ENCODE results near the gene NRN1. TPM values are rescaled to one million over a fixed set of nuclear protein-coding genes. Genes with fewer than 3 reads are reported as not detected.
"Not testable (repeated sequence)": the region's sequence is repeated elsewhere in the genome, so short reads cannot be mapped to it uniquely, and the experiment has no call there.

Gene NRN1
- 1 to 10 TPM in 1 of 2 donors, under 1 TPM in 1; 0.95 to 2.0 TPM for total RNA-seq

GRCh38 chr6:6006428-6007365 is at the start of gene NRN1:
NRN1 (minus strand) TSS chr6:6006925; CDS start chr6:6006749, 176 bp downstream.
- ATAC-seq (no peak), DNase-seq (ENCODE audit: low spot score) (no peak)
- Mint-ChIP-seq H3K4me1 (ENCODE audit: low read depth in 2 of 2) (peaks cover 50 to 55% of the 10 kb centered on the region in 2 donors), H3K4me3 (peak within 1 kb of the TSS; percentile 92), H3K27ac (peak within 1 kb of the TSS; percentile 78 to 80), H3K27me3 (peaks cover 57 to 61% of the 10 kb centered on the region in 2 donors), H3K36me3 (peaks cover 23% of the 10 kb centered on the region), H3K9me3 (no peaks in the 10 kb centered on the region)

- H3K27ac Mint-ChIP-seq, result no peak overlapping the region
- H3K4me1 Mint-ChIP-seq (ENCODE audit: low read depth in 2 of 2), result no peaks in the 10 kb centered on the region
- no peaks in the 10 kb centered on the region for H3K9me3 Mint-ChIP-seq
- no peak overlapping the region for H3K4me3 Mint-ChIP-seq
- no peak for DNase-seq (ENCODE audit: low spot score)
- ATAC-seq, result no peak
- peaks cover 34 to 45% of the 10 kb centered on the region in 2 donors for H3K27me3 Mint-ChIP-seq
- H3K36me3 Mint-ChIP-seq, result no peaks in the 10 kb centered on the region
Measured at GRCh38 chr6:6052216-6052615, 45.5 kb upstream of the NRN1 start.

DNA sequence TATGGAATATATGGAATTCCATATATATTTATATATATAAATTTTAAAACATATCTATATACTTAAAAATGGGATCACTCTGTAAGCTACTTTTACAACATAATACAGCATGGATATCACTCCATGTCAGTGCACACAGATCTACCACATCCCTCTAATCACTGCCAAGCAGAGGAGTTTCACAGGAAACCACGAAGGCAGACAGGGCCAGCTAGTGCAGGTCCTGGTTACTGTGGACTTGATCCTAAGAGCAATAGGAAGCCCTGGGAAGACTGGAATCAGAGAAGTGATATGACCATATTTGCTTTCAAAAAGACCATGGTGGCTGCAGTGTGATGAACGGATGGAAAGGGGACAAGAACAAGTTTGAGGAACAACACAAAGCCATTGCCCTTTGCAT is 40.0 kb upstream of the NRN1 start:
- Mint-ChIP-seq H3K4me1 (ENCODE audit: low read depth in 2 of 2) (no peaks in the 10 kb centered on the region), H3K27me3 (peaks cover 33 to 56% of the 10 kb centered on the region in 2 donors), H3K4me3 (no peak overlapping the region), H3K36me3 (no peaks in the 10 kb centered on the region), H3K27ac (no peak overlapping the region), H3K9me3 (no peaks in the 10 kb centered on the region)
- ATAC-seq (no peak), DNase-seq (ENCODE audit: low spot score) (no peak)

- H3K4me3 Mint-ChIP-seq, result no peak overlapping the region
- H3K36me3 Mint-ChIP-seq, result no peaks in the 10 kb centered on the region
- no peak for DNase-seq (ENCODE audit: low spot score)
- H3K9me3 Mint-ChIP-seq, result no peaks in the 10 kb centered on the region
- no peak overlapping the region for H3K27ac Mint-ChIP-seq
- peaks cover 6 to 8% of the 10 kb centered on the region in 2 donors for H3K4me1 Mint-ChIP-seq (ENCODE audit: low read depth in 2 of 2)
- peak in 1 of 2 donors; percentile 66 for ATAC-seq
- H3K27me3 Mint-ChIP-seq, result peaks cover 28 to 31% of the 10 kb centered on the region in 2 donors
Measured at GRCh38 chr6:6039946-6040509, 33.3 kb upstream of the NRN1 start.

DNA sequence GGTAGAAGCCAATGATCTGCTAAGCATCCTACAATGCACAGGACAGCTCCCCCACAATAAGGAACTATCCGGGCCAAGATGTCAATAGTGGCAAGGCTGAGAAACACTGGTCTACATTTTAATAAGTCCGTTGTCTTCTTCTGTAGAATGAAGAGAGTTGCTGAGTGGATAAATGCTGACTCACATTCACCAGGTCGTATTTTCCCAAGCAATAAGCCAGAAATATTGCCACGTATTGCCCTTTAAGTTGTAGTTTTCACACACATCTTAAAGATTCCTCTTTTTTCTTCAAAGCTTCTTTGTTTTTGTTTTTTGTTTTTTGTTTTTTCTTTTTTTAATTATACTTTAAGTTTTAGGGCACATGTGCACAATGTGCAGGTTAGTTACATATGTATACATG is 30.5 kb upstream of the NRN1 start:
- Mint-ChIP-seq H3K36me3 (no peaks in the 10 kb centered on the region), H3K4me3 (no peak overlapping the region)

DNA sequence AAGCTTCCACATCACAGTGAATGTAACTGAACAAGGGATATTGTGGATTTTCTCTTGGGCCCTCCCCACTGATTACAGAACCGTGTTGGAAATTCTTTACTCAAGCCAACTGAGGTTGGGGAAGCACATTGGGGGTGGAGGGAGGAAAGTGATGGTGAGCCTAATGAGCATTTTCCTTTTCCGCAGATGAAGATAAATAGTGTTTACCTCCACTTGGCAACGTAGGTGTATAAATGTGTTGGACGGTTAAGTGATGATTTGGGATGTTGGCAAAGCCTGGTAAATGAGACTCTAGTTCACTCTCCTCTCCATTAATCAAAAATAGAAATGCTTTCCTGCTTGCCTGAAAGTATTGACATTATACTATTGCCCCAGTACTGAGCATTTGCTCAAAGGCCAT is 27.1 kb upstream of the NRN1 start:
- peaks cover 22 to 27% of the 10 kb centered on the region in 2 donors for H3K27me3 Mint-ChIP-seq
- no peak overlapping the region for H3K4me3 Mint-ChIP-seq
- H3K36me3 Mint-ChIP-seq, result no peaks in the 10 kb centered on the region
- no peak for DNase-seq (ENCODE audit: low spot score)
- no peaks in the 10 kb centered on the region for H3K4me1 Mint-ChIP-seq (ENCODE audit: low read depth in 2 of 2)
- H3K9me3 Mint-ChIP-seq, result no peaks in the 10 kb centered on the region
- no peak for ATAC-seq
- H3K27ac Mint-ChIP-seq, result no peak overlapping the region

More for the DNA sequence above, 30.5 kb upstream of the NRN1 start:
- H3K27ac Mint-ChIP-seq, result no peak overlapping the region
- peaks cover 20 to 26% of the 10 kb centered on the region in 2 donors for H3K27me3 Mint-ChIP-seq
- no peaks in the 10 kb centered on the region for H3K9me3 Mint-ChIP-seq
- no peak for ATAC-seq
- DNase-seq (ENCODE audit: low spot score), result no peak
- H3K4me1 Mint-ChIP-seq (ENCODE audit: low read depth in 2 of 2), result peaks cover 6 to 8% of the 10 kb centered on the region in 2 donors

GRCh38 chr6:6026513-6027205 is 19.9 kb upstream of the NRN1 start:
- ATAC-seq (no peak), DNase-seq (ENCODE audit: low spot score) (no peak)
- H3K9me3 Mint-ChIP-seq, result no peaks in the 10 kb centered on the region
- no peaks in the 10 kb centered on the region for H3K4me1 Mint-ChIP-seq (ENCODE audit: low read depth in 2 of 2)
- H3K27ac Mint-ChIP-seq, result no peak overlapping the region
- peaks cover 45 to 63% of the 10 kb centered on the region in 2 donors for H3K27me3 Mint-ChIP-seq
- H3K36me3 Mint-ChIP-seq, result no peaks in the 10 kb centered on the region
- no peak overlapping the region for H3K4me3 Mint-ChIP-seq

DNA sequence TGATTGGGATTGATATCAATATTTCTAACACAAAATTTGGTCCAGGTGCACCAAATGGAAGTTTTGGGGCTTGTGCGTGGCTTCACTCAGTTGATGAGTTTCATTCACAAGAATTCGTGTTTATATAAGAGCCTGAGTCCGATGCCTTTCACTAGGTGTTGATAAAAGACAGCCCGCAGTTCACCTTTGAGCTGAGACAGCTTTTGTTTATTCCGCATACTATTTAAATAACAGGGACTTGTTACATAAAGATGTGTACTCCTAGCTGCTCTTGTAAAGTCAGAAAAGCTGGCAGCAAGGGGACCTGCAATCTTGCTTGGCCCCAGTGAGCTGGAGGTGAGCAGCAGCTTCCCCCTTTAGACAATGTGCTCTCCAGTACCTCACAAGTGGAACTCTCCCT is 19.0 kb upstream of the NRN1 start:
- Mint-ChIP-seq H3K27ac (no peak overlapping the region), H3K9me3 (no peaks in the 10 kb centered on the region), H3K4me1 (ENCODE audit: low read depth in 2 of 2) (no peaks in the 10 kb centered on the region), H3K27me3 (peaks cover 48 to 72% of the 10 kb centered on the region in 2 donors), H3K4me3 (no peak overlapping the region), H3K36me3 (no peaks in the 10 kb centered on the region)
- DNase-seq (ENCODE audit: low spot score) (no peak), ATAC-seq (no peak)

- Mint-ChIP-seq H3K4me1 (ENCODE audit: low read depth in 2 of 2) (no peaks in the 10 kb centered on the region), H3K4me3 (no peak overlapping the region), H3K36me3 (no peaks in the 10 kb centered on the region), H3K27me3 (peaks cover 37 to 74% of the 10 kb centered on the region in 2 donors), H3K27ac (no peak overlapping the region), H3K9me3 (no peaks in the 10 kb centered on the region)
- no peak for ATAC-seq
- no peak for DNase-seq (ENCODE audit: low spot score)
Measured at GRCh38 chr6:6024220-6024619, 17.5 kb upstream of the NRN1 start.

DNA sequence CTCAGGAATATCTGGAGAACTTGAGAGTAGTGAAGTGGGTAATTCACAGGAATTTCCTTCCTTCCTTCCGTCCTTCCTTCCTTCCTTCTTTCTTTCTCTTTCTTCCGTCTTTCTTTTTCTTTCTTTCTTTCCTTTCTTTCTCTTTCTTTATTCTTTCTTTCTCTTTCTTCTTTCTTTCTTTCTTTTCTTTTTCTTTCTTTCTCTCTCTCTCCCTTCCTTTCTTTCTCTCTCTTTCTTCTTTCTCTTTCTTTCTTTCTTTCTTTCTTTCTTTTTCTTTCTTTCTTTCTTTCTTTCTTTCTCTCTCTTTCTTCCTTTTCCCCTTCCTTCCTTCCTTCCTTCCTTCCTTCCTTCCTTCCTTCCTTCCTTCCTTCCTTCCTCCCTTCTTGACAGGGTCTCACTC is 16.1 kb upstream of the NRN1 start:
- not testable (repeated sequence) for ATAC-seq; H3K4me3 Mint-ChIP-seq; H3K36me3 Mint-ChIP-seq; H3K9me3 Mint-ChIP-seq; H3K4me1 Mint-ChIP-seq (ENCODE audit: low read depth in 2 of 2); DNase-seq (ENCODE audit: low spot score); H3K27ac Mint-ChIP-seq
- H3K27me3 Mint-ChIP-seq, result peaks cover 47 to 86% of the 10 kb centered on the region in 2 donors

- Mint-ChIP-seq H3K4me1 (ENCODE audit: low read depth in 2 of 2) (peaks cover 43 to 48% of the 10 kb centered on the region in 2 donors), H3K27ac (peak overlapping the region in 1 of 2 donors; percentile 80)
- peak; percentile 89 for DNase-seq (ENCODE audit: low spot score)
Measured at GRCh38 chr6:6008648-6009421, 2.1 kb upstream of the NRN1 start.

GRCh38 chr6:6008089-6008647 is 1.4 kb upstream of the NRN1 start:
- H3K4me3 Mint-ChIP-seq, result peak overlapping the region; percentile 92
- peaks cover 43 to 49% of the 10 kb centered on the region in 2 donors for H3K4me1 Mint-ChIP-seq (ENCODE audit: low read depth in 2 of 2)
- H3K36me3 Mint-ChIP-seq, result peaks cover 23% of the 10 kb centered on the region
- H3K27me3 Mint-ChIP-seq, result peaks cover 55 to 64% of the 10 kb centered on the region in 2 donors
- DNase-seq (ENCODE audit: low spot score) (no peak), ATAC-seq (peak in 1 of 2 donors; percentile 11)
- no peaks in the 10 kb centered on the region for H3K9me3 Mint-ChIP-seq
- H3K27ac Mint-ChIP-seq, result peak overlapping the region; percentile 78 to 80

More at GRCh38 chr6:6008648-6009421, 2.1 kb upstream of the NRN1 start:
- H3K4me3 Mint-ChIP-seq, result peak overlapping the region; percentile 92
- peaks cover 22% of the 10 kb centered on the region for H3K36me3 Mint-ChIP-seq
- peak; percentile 89 to 92 for ATAC-seq
- peaks cover 58 to 69% of the 10 kb centered on the region in 2 donors for H3K27me3 Mint-ChIP-seq
- H3K9me3 Mint-ChIP-seq, result no peaks in the 10 kb centered on the region
